Ramos (cell line): ENCODE measurements around the gene TMEM147.
"Not testable (repeated sequence)": the region's sequence is repeated elsewhere in the genome, so short reads cannot be mapped to it uniquely, and the experiment has no call there.

Experiments used
- in situ Hi-C: fragments of 300-500 bp; cut with MboI; formaldehyde crosslinking; loops from one replicate; pipeline ENCODE4 v1.14.3; 2022; ENCODE audit warnings: low sequenced_read_pairs; ENCODE audit not compliant: unreplicated experiment

The TMEM147 gene

GRCh38 chr19:35560271-35560670 is 14.8 kb downstream of the TMEM147 start:
- in situ Hi-C loops: no loop called here

DNA sequence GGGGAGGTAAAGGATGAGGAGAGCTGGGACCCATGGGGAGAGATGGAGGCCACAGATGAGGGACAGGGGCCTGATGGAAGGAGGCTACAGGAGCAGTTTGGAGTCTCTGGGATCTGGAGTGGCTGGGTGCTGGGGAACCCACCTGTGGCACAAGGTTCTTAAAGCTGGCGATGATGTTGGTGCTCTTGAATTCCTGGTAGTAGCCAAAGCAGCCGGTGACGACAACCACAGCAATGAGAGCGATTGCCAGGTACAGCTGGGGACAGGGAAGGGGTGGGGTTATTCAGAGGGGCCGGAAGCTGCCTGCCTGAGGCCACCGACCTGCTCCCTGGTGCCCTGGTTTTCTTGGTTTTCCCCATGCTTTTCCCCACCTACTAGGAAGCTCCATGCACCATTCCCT is 15.3 kb downstream of the TMEM147 start:
- in situ Hi-C loops: no loop called here

GRCh38 chr19:35561436-35561835 is 16.0 kb downstream of the TMEM147 start:
- in situ Hi-C loops: no loop called here

GRCh38 chr19:35562336-35562735 is 16.9 kb downstream of the TMEM147 start:
- in situ Hi-C loops: no loop called here

DNA sequence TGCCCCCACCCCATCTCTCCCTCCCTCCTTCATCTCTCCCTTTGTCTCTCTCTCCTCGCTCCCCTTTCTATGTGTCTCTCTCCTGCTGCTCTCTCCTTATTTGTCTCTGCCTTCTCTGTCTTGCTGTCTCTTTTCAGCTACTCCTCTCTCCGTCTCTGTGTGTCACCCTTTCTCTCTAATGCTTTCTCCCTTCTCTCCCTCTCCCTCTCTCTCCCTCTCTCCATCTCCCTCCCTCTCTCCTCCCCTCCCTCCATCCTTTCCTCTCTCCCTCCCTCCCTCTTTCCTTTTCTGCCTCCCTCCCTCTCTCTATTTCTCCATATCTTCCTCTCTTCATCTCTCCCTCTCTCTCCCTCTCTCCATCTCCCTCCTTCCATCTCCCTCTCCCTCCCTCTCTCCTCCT is 17.4 kb downstream of the TMEM147 start:
- in situ Hi-C loops: no loop called here

- in situ Hi-C loops: no loop called here
Measured at GRCh38 chr19:35563207-35563829, 17.9 kb downstream of the TMEM147 start, which contains the start of gene ATP4A. ATP4A (minus strand) TSS chr19:35563658; CDS start chr19:35563629, 29 bp downstream.

- in situ Hi-C loops: no loop called here
Measured at GRCh38 chr19:35565016-35565856, 19.8 kb downstream of the TMEM147 start.

DNA sequence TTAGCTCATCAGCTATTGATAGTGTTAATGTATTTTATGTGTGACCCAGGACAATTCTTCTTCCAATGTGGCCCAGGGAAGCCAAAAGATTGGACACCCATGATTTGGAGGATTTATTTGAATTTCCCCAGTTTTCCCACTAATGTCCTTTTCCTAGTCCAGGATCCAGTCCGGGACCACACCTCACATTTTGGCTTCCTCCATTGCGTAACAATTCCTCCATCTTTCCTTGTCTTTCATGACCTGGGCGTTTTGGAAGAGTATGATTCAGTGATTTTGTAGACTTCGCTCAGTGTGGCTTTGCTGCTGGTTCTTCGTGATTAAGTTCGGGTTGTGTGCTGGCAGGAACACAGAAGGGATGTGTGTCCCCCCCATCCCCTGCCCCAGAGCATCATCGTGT is 21.3 kb downstream of the TMEM147 start:
- in situ Hi-C loops: no loop called here

- in situ Hi-C loops: no loop called here
Measured at GRCh38 chr19:35569281-35569781, 23.9 kb downstream of the TMEM147 start.

- in situ Hi-C loops: no loop called here
Measured at GRCh38 chr19:35571406-35571965, 26.1 kb downstream of the TMEM147 start.

DNA sequence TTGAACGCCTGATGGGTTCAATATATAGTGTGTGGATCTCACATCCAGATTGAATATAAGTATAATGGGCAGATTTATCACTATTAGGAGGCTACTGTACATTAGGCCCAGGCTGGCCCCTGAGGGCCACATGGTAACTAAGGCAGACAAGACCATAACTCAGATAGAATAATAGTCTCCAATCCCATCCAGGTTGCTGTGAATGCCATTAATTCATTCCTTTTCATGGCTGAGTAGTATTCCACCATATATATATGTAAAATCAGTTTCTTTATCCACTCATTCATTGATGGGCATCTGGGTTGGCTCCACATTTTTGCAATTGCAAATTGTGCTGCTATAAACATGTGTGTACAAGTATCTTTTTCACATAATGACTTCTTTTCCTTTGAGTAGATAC is 32.5 kb downstream of the TMEM147 start:
- in situ Hi-C loops: no loop called here

DNA sequence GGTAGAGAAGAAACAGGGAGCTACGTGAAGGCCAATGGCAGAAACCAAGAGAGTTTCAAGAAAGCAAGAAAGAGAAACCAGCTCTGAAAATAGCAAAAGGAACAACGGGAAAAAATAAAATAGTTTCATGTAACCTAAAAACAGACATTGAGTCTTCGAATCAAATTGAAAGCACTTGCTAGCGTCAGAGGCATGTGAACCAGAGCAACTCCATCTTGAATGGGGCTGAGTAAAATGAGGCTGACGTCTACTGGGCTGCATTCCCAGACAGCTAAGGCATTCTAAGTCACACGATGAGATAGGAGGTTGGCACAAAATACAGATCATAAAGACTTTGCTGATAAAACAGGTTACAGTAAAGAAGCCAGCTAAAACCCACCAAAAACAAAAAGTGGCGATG is 33.3 kb downstream of the TMEM147 start:
- in situ Hi-C loops: no loop called here

- in situ Hi-C loops: loop anchor here (10.0 kb wide), 1 partner anchor 208 kb away; the partner anchor contains the start of gene GPR42
Measured at GRCh38 chr19:35582760-35583159, 37.3 kb downstream of the TMEM147 start.

DNA sequence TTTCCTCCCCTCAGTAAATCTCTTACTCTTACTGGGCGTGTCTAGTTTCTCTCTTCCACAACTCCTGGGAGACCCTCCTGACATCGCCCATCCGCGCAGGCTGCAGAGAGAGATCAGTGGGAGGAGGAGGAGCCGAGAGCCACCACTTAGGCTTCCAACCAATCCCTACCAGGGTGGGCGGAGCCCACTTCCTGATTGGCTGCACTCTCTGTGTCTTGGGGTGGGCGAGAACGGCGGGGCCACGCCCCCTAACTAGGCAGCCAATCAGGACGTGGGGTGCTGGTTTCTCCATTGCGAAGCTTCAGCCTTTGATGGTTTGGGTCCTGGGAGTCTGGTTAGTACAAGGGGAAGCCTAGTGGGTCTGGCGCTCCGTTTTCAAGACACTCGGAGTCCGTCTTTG is 40.4 kb downstream of the TMEM147 start, which contains the start of gene PMIS2:
PMIS2 (plus strand) TSS at position 326 of the 400 bp plus-strand sequence. CDS start 87 bp downstream, outside the sequence.
- in situ Hi-C loops: loop anchor here (10.0 kb wide), 1 partner anchor 211 kb away; the partner anchor contains the start of gene GPR42

- in situ Hi-C loops: loop anchor here (10.0 kb wide), 1 partner anchor 213 kb away; the partner anchor contains the start of gene GPR42
Measured at GRCh38 chr19:35587321-35587720, 41.9 kb downstream of the TMEM147 start.

DNA sequence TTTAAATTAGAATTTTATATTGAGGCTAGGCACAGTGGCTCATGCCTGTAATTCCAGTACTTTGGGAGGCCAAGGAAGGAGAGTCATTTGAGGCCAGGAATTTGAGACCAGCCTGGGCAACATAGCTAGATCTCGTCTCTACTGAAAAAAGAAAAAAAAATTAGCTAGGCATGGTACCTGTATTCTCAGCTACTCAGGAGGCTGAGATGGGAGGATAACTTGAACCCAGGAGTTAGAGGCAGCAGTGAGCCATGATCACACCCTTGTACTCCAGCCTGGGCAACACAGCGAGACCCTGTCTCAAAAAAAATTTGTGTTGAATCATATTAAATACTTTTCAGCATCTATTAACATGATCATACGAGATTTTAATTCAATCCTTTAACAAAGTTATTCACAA is 45.4 kb downstream of the TMEM147 start:
- in situ Hi-C loops: no loop called here

GRCh38 chr19:35592226-35592625 is 46.8 kb downstream of the TMEM147 start:
- in situ Hi-C loops: no loop called here

DNA sequence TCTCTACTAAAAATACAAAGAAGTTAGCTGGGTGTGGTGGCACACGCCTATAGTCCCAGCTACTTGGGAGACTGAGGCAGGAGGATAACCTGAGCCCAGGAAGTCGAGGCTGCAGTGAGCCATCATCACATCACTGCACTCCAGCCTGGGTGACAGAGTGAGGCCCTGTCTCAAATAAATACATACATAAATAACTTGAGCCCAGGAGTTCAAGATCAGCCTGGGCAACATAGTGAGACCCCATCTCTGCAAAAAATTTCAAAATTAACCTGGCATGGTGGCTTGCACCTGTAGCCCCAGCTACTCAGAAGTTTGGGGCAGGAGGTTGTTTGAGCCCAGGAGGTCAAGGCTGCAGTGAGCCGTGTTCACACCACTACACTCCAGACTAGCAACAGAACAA is 49.6 kb downstream of the TMEM147 start:
- in situ Hi-C loops: not testable (repeated sequence)

GRCh38 chr19:35595928-35596327 is 50.5 kb downstream of the TMEM147 start:
- in situ Hi-C loops: no loop called here

DNA sequence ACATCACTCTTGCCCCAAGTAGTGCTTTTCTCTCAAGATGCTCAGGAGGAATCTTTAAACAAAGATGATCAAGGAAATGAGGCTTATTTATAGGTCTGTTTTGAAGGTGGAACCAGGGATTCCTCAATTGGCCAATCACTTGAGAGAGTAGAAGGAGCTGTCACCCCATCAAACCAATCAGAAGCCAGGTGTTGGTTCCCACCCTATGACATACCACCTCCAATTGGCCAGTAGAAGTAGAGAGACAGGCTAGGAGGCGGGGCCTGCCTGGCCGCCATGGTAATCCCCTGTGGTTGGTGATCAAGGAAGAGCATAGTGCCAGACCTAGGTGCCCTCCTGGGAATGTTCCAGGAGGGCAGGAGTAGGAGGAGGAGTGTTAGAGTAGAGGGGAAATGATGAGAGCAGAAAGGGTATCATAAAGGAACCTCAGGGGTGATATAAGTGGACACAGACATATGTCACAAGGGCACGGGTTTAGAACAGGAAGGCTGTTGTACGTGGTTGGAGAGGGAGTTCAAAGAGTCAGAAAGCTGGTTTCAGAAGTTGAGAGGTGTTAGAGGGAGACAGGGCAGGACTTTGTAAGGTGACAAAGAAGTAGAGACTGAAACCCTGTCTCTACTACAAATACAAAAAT is 51.1 kb downstream of the TMEM147 start:
- in situ Hi-C loops: no loop called here
